ENCODE measurements around the gene DYNLT4. TPM values are rescaled to one million over a fixed set of nuclear protein-coding genes. Genes with fewer than 3 reads are reported as not detected.

The DYNLT4 gene
- total RNA-seq, 2 donors from 2014 or later = 4.0 TPM; not detected in 1

DNA sequence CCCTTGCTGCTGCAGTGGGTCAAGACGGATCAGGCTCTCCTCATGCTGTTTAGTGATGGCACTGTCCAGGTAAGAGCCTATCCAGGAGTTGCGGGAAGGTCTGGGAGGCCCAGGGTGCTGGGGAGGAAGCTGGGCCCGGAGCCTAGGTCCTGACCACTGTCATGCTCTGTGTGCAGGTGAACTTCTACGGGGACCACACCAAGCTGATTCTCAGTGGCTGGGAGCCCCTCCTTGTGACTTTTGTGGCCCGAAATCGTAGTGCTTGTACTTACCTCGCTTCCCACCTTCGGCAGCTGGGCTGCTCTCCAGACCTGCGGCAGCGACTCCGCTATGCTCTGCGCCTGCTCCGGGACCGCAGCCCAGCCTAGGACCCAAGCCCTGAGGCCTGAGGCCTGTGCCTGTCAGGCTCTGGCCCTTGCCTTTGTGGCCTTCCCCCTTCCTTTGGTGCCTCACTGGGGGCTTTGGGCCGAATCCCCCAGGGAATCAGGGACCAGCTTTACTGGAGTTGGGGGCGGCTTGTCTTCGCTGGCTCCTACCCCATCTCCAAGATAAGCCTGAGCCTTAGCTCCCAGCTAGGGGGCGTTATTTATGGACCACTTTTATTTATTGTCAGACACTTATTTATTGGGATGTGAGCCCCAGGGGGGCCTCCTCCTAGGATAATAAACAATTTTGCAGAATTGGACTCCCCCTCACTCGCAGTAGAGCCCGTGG, 1.7 kb downstream of the DYNLT4 start:
- no peak for DNase-seq (ENCODE audit: low spot score)
- H3K4me1 ChIP-seq (replicated peaks) = peaks cover 7% of the 10 kb centered on the region
- TF ChIP-seq POLR2AphosphoS5 (IDR thresholded peaks at IDR 0.05) (no peak), POLR2A (IDR thresholded peaks at IDR 0.05) (no peak)
- TF ChIP-seq, protein P1, sequence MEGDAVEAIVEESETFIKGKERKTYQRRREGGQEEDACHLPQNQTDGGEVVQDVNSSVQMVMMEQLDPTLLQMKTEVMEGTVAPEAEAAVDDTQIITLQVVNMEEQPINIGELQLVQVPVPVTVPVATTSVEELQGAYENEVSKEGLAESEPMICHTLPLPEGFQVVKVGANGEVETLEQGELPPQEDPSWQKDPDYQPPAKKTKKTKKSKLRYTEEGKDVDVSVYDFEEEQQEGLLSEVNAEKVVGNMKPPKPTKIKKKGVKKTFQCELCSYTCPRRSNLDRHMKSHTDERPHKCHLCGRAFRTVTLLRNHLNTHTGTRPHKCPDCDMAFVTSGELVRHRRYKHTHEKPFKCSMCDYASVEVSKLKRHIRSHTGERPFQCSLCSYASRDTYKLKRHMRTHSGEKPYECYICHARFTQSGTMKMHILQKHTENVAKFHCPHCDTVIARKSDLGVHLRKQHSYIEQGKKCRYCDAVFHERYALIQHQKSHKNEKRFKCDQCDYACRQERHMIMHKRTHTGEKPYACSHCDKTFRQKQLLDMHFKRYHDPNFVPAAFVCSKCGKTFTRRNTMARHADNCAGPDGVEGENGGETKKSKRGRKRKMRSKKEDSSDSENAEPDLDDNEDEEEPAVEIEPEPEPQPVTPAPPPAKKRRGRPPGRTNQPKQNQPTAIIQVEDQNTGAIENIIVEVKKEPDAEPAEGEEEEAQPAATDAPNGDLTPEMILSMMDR (IDR thresholded peaks at IDR 0.05) = no peak
- H3K27me3 ChIP-seq (replicated peaks; ENCODE audit: insufficient read depth) = no peaks in the 10 kb centered on the region
- 94% methylated on average over 20 of the region's 20 CpGs for WGBS
- no peaks in the 10 kb centered on the region for H3K9me3 ChIP-seq
- intact Hi-C loops (cut with DNase I) = no loop called here
- H3K4me3 ChIP-seq = no peak overlapping the region
- H3K27ac ChIP-seq = no peak overlapping the region
- no peaks in the 10 kb centered on the region for H3K36me3 ChIP-seq

DNA sequence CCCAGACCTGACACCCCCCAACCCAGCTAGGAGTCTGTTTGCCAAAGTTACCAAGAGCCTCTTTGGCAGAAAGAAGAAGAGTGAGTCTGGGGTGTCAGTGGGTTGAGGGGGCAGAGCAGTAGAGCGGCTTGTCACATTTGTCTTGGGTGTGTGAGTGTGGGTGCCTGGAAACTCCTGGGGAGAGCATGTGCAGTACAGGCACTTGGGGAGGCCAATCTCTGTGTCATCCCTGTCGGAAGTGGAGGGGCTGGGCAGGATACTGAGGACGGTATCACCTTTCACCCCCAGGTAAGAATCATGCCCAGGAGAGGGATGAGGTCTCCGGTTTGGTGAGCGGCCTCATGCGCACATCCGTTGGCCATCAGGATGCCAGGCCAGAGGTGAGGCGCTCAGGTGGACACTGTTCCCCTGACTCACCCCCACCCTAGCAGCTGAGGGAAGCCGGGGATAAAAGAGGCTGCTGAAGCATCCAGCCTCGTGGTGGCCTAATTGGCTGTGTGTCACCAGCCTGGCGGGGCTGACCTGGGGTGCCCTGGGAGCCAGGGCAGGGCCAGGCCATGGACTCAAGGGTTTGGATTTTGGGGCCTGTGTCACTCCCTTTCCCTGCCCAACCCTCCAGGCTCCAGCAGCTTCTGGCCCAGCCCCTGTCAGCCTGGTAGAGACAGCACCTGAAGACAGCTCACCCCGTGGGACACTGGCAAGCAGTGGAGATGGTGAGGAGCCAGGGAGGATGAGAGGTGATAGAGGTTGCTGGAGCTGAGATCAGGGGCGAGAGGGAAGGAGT, 3.6 kb downstream of the DYNLT4 start:
- no peak for DNase-seq (ENCODE audit: low spot score)
- intact Hi-C loops (cut with DNase I) = no loop called here
- TF ChIP-seq, protein P1 (IDR thresholded peaks at IDR 0.05) = no peak
- TF ChIP-seq POLR2A (IDR thresholded peaks at IDR 0.05) (no peak), POLR2AphosphoS5 (IDR thresholded peaks at IDR 0.05) (no peak)
- Histone ChIP-seq H3K9me3 (no peaks in the 10 kb centered on the region), H3K27ac (no peak overlapping the region), H3K27me3 (replicated peaks; ENCODE audit: insufficient read depth) (no peaks in the 10 kb centered on the region), H3K36me3 (no peaks in the 10 kb centered on the region), H3K4me1 (replicated peaks) (peaks cover 5% of the 10 kb centered on the region), H3K4me3 (no peak overlapping the region)
- 94% methylated on average over 12 of the region's 13 CpGs for WGBS

DNA sequence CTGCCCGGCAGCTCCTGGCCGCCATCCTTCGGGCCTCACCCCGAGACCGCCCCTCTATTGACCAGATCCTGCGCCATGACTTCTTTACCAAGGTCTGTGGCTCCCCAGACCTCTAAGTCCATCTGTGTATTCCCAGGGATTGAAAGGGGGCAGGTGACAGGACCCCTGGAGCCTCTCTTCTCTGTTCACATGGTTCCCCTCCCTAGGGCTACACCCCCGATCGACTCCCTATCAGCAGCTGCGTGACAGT, 4.2 kb downstream of the DYNLT4 start:
- DNase-seq (ENCODE audit: low spot score) = no peak
- no peaks in the 10 kb centered on the region for H3K36me3 ChIP-seq
- 91% methylated on average over 9 of the region's 9 CpGs for whole genome bisulfite sequencing
- no peaks in the 10 kb centered on the region for H3K9me3 ChIP-seq
- H3K4me3 ChIP-seq = no peak overlapping the region
- no peak overlapping the region for H3K27ac ChIP-seq
- intact Hi-C loops (cut with DNase I) = no loop called here
- H3K27me3 ChIP-seq (replicated peaks; ENCODE audit: insufficient read depth) = no peaks in the 10 kb centered on the region
- TF ChIP-seq POLR2A (IDR thresholded peaks at IDR 0.05) = no peak
- TF ChIP-seq, protein P1 (IDR thresholded peaks at IDR 0.05) = no peak
- TF ChIP-seq POLR2AphosphoS5 (IDR thresholded peaks at IDR 0.05) = no peak
- peaks cover 2% of the 10 kb centered on the region for H3K4me1 ChIP-seq (replicated peaks)

- TF ChIP-seq POLR2A (IDR thresholded peaks at IDR 0.05) = no peak
- TF ChIP-seq POLR2AphosphoS5 (IDR thresholded peaks at IDR 0.05) = no peak
- TF ChIP-seq, protein P1 (IDR thresholded peaks at IDR 0.05) = no peak
- H3K9me3 ChIP-seq = no peaks in the 10 kb centered on the region
- no peak overlapping the region for H3K4me3 ChIP-seq
- H3K27me3 ChIP-seq (replicated peaks; ENCODE audit: insufficient read depth) = no peaks in the 10 kb centered on the region
- WGBS = 90% methylated on average over 13 of the region's 13 CpGs
- no peak overlapping the region for H3K27ac ChIP-seq
- no peaks in the 10 kb centered on the region for H3K4me1 ChIP-seq (replicated peaks)
- DNase-seq (ENCODE audit: low spot score) = no peak
- H3K36me3 ChIP-seq = no peaks in the 10 kb centered on the region
- intact Hi-C loops (cut with DNase I) = no loop called here
Observed at GRCh38 chr1:44802306-44803061, 4.7 kb downstream of the DYNLT4 start.
